ENCODE data around the gene KCNB1. TPM values are rescaled to one million over a fixed set of nuclear protein-coding genes. Genes with fewer than 3 reads are reported as not detected.
A peak's percentile ranks its signal among the peaks of the same experiment; 100 is the strongest.
"Not testable (repeated sequence)": the region's sequence is repeated elsewhere in the genome, so short reads cannot be mapped to it uniquely, and the experiment has no call there.

Gene KCNB1
- total RNA-seq, 1 donor from 2014 or later, result not detected

DNA sequence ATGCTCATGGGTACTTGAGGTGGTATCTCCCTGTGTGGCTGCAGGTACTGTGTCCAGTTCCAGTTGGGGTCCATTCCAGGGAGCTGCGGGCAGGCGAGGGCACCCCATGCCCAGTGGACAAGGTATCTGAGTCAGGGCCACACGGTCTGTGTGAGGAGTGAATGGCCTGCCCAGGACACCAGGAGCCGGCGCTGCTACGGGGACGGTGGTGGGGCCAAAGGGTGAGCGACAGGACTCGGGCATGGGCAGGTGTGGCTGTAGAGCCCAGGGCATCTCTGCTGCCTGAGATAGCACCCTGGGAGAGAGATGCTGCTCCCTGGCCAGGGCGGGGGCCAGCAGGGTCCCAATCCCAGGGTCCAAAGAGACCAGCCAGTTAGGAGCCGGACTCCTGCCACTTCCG is 147.0 kb downstream of the KCNB1 start:
- DNase-seq (ENCODE audit: extremely low read depth, low read depth, low spot score), result no peak

DNA sequence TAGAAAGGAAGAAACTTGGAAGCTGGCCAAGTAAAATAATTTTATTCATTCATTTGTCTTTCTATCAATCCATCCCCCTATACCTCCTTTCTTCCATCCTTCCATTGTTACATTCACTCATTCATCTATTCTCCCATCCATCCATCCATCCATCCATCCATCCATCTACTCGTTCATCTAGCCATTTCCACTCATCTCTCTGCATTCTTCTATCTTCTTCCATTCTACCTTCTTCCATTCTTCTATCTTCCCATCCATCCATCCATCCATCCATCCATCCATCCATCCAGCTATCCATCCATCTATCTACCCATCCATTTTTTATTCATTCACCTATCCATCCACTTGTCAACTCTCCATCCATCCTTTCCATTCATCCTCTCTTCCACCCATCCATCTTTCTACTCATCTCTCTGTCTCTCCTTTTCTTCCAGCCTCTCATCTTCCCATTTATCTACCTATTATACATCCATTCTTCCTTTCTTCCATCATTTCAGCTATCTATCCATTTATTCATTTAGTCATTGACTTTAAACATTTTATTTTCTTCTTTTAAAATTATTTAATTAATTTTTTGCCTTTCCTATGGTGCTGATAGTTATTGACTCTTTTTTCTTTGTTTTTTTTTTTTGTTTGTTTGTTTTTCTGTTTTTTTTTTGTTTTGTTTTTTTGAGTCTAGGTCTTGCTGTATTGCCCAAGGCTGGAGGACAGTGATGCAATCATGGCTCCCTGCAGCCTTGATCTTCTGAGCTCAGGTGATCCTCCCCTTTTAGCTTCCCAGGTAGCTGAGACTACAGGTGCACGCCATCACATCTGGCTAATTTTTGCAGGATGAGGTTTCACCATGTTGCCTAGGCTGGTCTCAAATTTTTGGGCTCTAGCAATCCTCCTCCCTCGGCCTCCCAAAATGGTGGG is 151.5 kb downstream of the KCNB1 start:
- DNase-seq (ENCODE audit: extremely low read depth, low read depth, low spot score), result no peak

GRCh38 chr20:49328790-49329189 is 153.7 kb downstream of the KCNB1 start:
- no peak for DNase-seq (ENCODE audit: extremely low read depth, low read depth, low spot score)

GRCh38 chr20:49326026-49326425 is 156.4 kb downstream of the KCNB1 start:
- DNase-seq (ENCODE audit: extremely low read depth, low read depth, low spot score), result no peak

- no peak for DNase-seq (ENCODE audit: extremely low read depth, low read depth, low spot score)
Observed at GRCh38 chr20:49324306-49324705, 158.2 kb downstream of the KCNB1 start.

- peak; percentile 75 for DNase-seq (ENCODE audit: extremely low read depth, low read depth, low spot score)
Observed at GRCh38 chr20:49323622-49324238, 158.7 kb downstream of the KCNB1 start.

DNA sequence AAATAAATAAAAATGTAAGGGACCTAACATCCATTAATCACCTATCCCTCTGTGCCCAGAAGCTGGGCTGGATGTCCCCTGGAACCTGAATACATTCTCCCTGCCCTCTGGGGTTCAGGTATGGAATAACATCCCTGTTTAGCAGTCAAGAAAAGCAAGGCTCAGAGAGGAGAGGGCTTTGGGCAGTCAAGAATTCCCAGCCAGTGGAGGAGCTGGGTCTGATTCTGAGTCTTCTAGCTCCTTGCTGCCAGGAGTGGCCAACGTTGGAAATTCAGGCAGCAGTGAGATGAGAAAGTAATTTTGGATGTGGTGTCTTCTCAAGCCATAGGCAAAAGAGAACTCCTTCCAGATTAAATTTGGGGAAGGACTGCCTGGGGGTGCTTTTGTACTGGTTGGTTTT is 162.0 kb downstream of the KCNB1 start:
- DNase-seq (ENCODE audit: extremely low read depth, low read depth, low spot score), result no peak

DNA sequence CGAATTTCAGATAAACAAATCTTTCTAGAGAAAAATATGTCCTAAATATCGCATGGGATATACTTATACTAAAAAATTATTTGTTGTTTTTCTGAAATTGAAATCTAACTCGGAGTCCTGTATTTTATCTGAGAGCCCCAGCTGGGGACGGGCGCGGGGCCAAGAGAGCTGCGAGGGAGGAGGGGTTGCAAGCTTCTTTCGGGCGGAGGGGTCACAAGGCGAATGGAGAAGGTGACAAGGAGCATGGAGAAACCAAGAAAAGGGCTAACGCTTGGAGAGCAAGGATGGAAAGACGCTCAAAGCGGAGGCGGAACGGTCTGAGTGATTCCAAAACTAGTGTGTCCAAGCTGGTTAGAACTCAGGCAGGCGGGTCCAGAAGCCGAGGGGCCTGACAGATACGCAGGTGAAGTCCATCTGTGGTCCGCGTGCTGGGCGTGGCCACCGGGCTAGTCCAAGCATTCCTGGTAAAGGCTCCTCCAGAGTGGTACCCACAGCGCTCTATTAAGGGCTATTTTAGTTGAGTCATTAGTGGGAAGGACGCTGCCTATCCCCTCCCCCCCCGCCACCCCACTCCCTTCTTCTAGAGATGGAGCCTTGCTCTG is 163.2 kb downstream of the KCNB1 start:
- no peak for DNase-seq (ENCODE audit: extremely low read depth, low read depth, low spot score)

DNA sequence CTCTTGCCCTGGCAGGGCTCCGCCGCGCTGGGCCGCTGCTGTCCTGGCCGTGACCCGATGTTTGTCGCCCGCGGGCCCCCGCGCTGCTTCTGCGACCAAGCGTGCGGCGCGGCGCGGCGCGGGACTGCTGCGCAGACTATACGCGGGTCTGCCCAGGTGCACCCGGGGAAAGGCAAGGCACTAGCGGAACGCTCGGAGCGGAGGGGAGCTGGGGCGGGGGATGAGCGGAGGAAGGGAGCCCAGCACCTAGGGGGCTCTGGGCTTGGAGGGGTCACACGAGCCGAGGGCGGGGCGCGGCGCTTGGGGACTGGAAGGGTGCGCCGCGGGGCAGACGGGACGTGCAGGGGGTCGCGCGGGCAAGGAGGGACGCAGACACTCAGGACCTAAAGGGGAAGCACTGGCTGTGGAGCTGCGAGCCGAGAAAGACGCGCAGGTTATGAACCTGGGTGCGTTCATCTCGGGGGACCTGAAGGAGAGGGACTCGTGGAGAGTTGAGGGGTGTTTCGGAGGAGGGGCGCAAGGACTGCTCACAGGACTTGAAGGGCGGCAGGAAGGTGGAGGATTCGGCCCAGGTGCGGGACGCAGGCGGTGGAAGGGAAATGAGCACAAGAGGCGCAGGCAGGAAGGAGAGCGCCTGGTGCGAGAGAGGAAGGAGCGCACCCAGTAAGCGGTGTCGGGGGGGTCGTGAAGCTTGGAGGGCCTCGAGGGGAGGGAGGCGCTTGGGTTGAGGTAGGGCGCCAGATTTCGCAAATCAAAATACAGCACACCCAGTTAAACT is 163.8 kb downstream of the KCNB1 start:
- no peak for DNase-seq (ENCODE audit: extremely low read depth, low read depth, low spot score)

GRCh38 chr20:49318091-49318429 is 164.4 kb downstream of the KCNB1 start:
- no peak for DNase-seq (ENCODE audit: extremely low read depth, low read depth, low spot score)

- DNase-seq (ENCODE audit: extremely low read depth, low read depth, low spot score), result no peak
Observed at GRCh38 chr20:49316704-49317103, 165.8 kb downstream of the KCNB1 start.

- DNase-seq (ENCODE audit: extremely low read depth, low read depth, low spot score), result no peak
Observed at GRCh38 chr20:49315580-49315979, 166.9 kb downstream of the KCNB1 start.

DNA sequence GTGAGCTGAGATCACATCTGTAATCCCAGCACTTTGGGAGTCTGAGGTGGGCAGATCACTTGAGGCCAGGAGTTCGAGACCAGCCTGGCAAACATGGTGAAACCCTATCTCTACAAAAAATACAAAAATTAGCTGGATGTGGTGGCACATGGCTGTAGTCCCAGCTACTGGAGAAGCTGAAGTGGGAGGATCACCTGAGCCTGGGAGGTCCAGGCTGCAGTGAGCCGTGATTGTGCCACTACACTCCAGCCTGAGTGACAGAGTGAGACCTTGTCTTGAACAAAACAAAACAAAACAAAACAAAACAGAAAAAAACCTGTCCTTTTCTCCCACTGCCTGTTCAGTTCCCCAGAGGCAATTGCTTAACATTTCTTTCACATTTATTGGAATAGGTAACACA is 168.4 kb downstream of the KCNB1 start:
- DNase-seq (ENCODE audit: extremely low read depth, low read depth, low spot score), result not testable (repeated sequence)

Other genes with a start within 250 kb of the KCNB1 start
- 54.1 and 60.0 TPM in 2 replicates for gene ZNFX1, start 204.6 kb downstream of the KCNB1 start, total RNA-seq
- gene PTGIS, start 85.5 kb upstream of the KCNB1 start, total RNA-seq, result 0.53 and 2.5 TPM in 2 replicates
- 63.4 and 82.0 TPM in 2 replicates for gene B4GALT5, start 231.2 kb upstream of the KCNB1 start, total RNA-seq